K562 (cell line): ENCODE measurements around the gene KMT2E. TPM values are rescaled to one million over a fixed set of nuclear protein-coding genes. Genes with fewer than 3 reads are reported as not detected.

Experiments used
- EHMT2 ChIP-seq: fragments of 450-650 bp; IDR thresholded peaks from 2 replicates; pipeline ENCODE4 v1.6.1; 2018; ENCODE audit warnings: antibody characterized with exemption
- GTF2A2 ChIP-seq: IDR thresholded peaks from 2 replicates; pipeline ENCODE4 v1.6.1; 2016; ENCODE audit warnings: mild to moderate bottlenecking, missing genetic modification characterization, missing compliant biosample characterization
- HOXB6 ChIP-seq: fragments of 250-450 bp; sonication (Bioruptor Pico); IDR thresholded peaks from 2 replicates; pipeline ENCODE4 v1.5.1; 2022; ENCODE audit warnings: mild to moderate bottlenecking, borderline replicate concordance
- KLF10 ChIP-seq: fragments of 250-450 bp; sonication (Bioruptor Pico); IDR thresholded peaks from 2 replicates; pipeline ENCODE4 v1.6.1; 2021; ENCODE audit warnings: matching md5 sums
- MLLT1 ChIP-seq, 2 experiments: fragments of 450-650 bp; IDR thresholded peaks; 2 replicates each; pipeline ENCODE4 v1.6.1; 2016
- NR2F6 ChIP-seq: fragments of 450-650 bp; formaldehyde crosslinking; IDR thresholded peaks from 2 replicates; pipeline ENCODE4 v1.4.0; 2020; ENCODE audit warnings: mild to moderate bottlenecking
- PTTG1 ChIP-seq: fragments of 450-650 bp; IDR thresholded peaks from 2 replicates; pipeline ENCODE4 v1.6.1; 2016; ENCODE audit warnings: low read depth, mild to moderate bottlenecking, missing genetic modification characterization, missing compliant biosample characterization
- SIX5 ChIP-seq, 2 experiments: IDR thresholded peaks; 2 replicates each; pipeline ENCODE4 v1.6.1; 2011; ENCODE audit warnings: low read length in 2 of 2, borderline replicate concordance in 1 of 2, low read depth in 1 of 2, mild to moderate bottlenecking in 1 of 2, moderate library complexity in 1 of 2; ENCODE audit not compliant: insufficient read depth in 1 of 2
- SPI1 ChIP-seq: IDR thresholded peaks from 2 replicates; pipeline ENCODE4 v1.6.1; 2011; ENCODE audit warnings: low read depth, low read length, control low read depth, borderline replicate concordance
- TGIF2 ChIP-seq: sonication (generic); formaldehyde crosslinking; IDR thresholded peaks from 2 replicates; pipeline ENCODE4 v1.8.1; 2022; ENCODE audit warnings: mild to moderate bottlenecking, missing genetic modification reagents, moderate library complexity
- ZMIZ1 ChIP-seq, 2 experiments: fragments of 150-350 bp in 1 of 2; IDR thresholded peaks; 2 replicates each; pipeline ENCODE4 v1.6.1; 2012 to 2016; ENCODE audit warnings: low read depth in 2 of 2, low read length in 2 of 2, mild to moderate bottlenecking in 1 of 2, moderate library complexity in 1 of 2
- ZNF140 ChIP-seq: fragments of 250-450 bp; sonication (Bioruptor Pico); IDR thresholded peaks from 2 replicates; pipeline ENCODE4 v1.8.0; 2021; ENCODE audit warnings: moderate library complexity, mild to moderate bottlenecking, inconsistent platforms
- ZNF24 ChIP-seq: fragments of 450-650 bp; IDR thresholded peaks from 2 replicates; pipeline ENCODE4 v1.6.1; 2016
- ZNF407 ChIP-seq: fragments of 450-650 bp; IDR thresholded peaks from 2 replicates; pipeline ENCODE4 v1.6.1; 2016; ENCODE audit warnings: low read depth
- ZNF507 ChIP-seq: conservative IDR thresholded peaks from 2 replicates; pipeline ENCODE4 v1.6.1; 2017; ENCODE audit warnings: missing genetic modification characterization, missing compliant biosample characterization
- ZNF75A ChIP-seq: fragments of 450-650 bp; formaldehyde crosslinking; IDR thresholded peaks from 2 replicates; pipeline ENCODE4 v1.4.0; 2020; ENCODE audit warnings: mild to moderate bottlenecking
- polyA plus RNA-seq, 8 experiments: library from polyadenylated mRNA; depleted of rRNA in 4 of 8; stranded (reverse) in 5 of 8; unstranded in 3 of 8; fragments of >200 nt; fragmentation: Nextera tagmentation in 2 of 8; fragmentation: Illumina TruSeq in 1 of 8; extraction: Ambion mirVana in 2 of 8; extraction: Trizol in 1 of 8; gene quantifications; 2 replicates each; pipeline versions ENCODE4 v1.2.1 to v1.2.3, GENCODE V29; 2011 to 2014; ENCODE audit warnings: inconsistent platforms in 1 of 8, missing spikeins in 1 of 8
- total RNA-seq, 7 experiments: library from RNA; depleted of rRNA in 6 of 7; stranded (reverse); fragments of >200 nt in 6 of 7; fragmentation: Illumina TruSeq in 2 of 7; extraction: Trizol in 2 of 7; gene quantifications; 2 replicates each; pipeline versions ENCODE4 v1.2.1 to v1.2.3, GENCODE V29; 2011 to 2021; ENCODE audit warnings: low replicate concordance in 1 of 7

KMT2E gene
- total and polyA plus RNA-seq, 9 of the 15 experiments (the other 6 are each of a cell fraction or from before 2014, with no cell fraction given) = 8.9 to 55.3 (median 38.1) TPM

GRCh38 chr7:105131033-105131656 is 117.1 kb downstream of the KMT2E start (continued):
- TF ChIP-seq EHMT2 = no peak; the same call in 1 of the 2 replicates
- TF ChIP-seq ZNF75A (CRISPR knock-in tag) = no peak
- no peak for TF ChIP-seq SIX5 (IDR thresholded peaks at IDR 0.05; ENCODE audit: borderline replicate concordance in 1 of 2, insufficient read depth in 1 of 2, low read depth in 1 of 2, low read length in 2 of 2)
- no peak for TF ChIP-seq ZNF24
- no peak for TF ChIP-seq ZMIZ1 (IDR thresholded peaks at IDR 0.05; ENCODE audit: low read depth in 2 of 2, low read length in 2 of 2)
- no peak for TF ChIP-seq PTTG1 (tag)
- TF ChIP-seq ZNF407 = no peak
- no peak for TF ChIP-seq TGIF2 (CRISPR knock-in tag)
- no peak for TF ChIP-seq HOXB6
- TF ChIP-seq GTF2A2 (tag) = no peak
- TF ChIP-seq KLF10 (CRISPR knock-in tag) = no peak
- TF ChIP-seq ZNF140 (CRISPR knock-in tag) = no peak
- TF ChIP-seq NR2F6 = no peak
- no peak for TF ChIP-seq SPI1
- TF ChIP-seq ZNF507 (tag) = no peak
- TF ChIP-seq MLLT1 (IDR thresholded peaks at IDR 0.05) = no peak
